ENCODE results near the gene LRAT.

The LRAT gene

GRCh38 chr4:154778264-154778663 lies 34.5 kb downstream of the LRAT start:
- DNase-seq, result no peak

GRCh38 chr4:154779362-154779947 lies 35.7 kb downstream of the LRAT start:
- DNase-seq, result no peak

GRCh38 chr4:154781126-154781982 lies 37.6 kb downstream of the LRAT start, which contains the start of gene RBM46:
TSS of gene RBM46 (plus strand) at chr4:154781272. CDS start at chr4:154796753, 15,481 bp downstream.
- DNase-seq, result no peak

GRCh38 chr4:154781983-154782293 lies 38.1 kb downstream of the LRAT start:
- no peak for DNase-seq
